ENCODE results near the gene MGST1. TPM values are rescaled to one million over a fixed set of nuclear protein-coding genes. Genes with fewer than 3 reads are reported as not detected.

The MGST1 gene
- total and polyA plus RNA-seq, 8 donors = 65.3 to 679 (median 77.1) TPM

Other genes with a start within 250 kb of the MGST1 start
- gene SLC15A5, start 70.0 kb upstream of the MGST1 start, total RNA-seq = not detected
- gene SLC15A5, start 70.0 kb upstream of the MGST1 start, polyA plus RNA-seq (ENCODE audit: insufficient read length in 6 of 6) = under 1 TPM in 1 of 6 donors, not detected in 5; 0.07 TPM

Measured in left lung (tissue), 8 donors.